ENCODE results near the gene SHISA3.

Gene SHISA3

GRCh38 chr4:42391981-42392380, 5.3 kb upstream of the SHISA3 start:
- DNase-seq (ENCODE audit: low read depth in 3 of 3) = no peak

GRCh38 chr4:42392436-42392835, 4.9 kb upstream of the SHISA3 start:
- DNase-seq (ENCODE audit: low read depth in 3 of 3) = no peak

GRCh38 chr4:42395595-42395994, 1.7 kb upstream of the SHISA3 start:
- no peak for DNase-seq (ENCODE audit: low read depth in 3 of 3)

GRCh38 chr4:42396361-42396751, 932 bp upstream of the SHISA3 start:
- DNase-seq (ENCODE audit: low read depth in 3 of 3) = no peak

- DNase-seq (ENCODE audit: low read depth in 3 of 3) = no peak
Measured at GRCh38 chr4:42397635-42398170, 415 bp downstream of the SHISA3 start.

- no peak for DNase-seq (ENCODE audit: low read depth in 3 of 3)
Measured at GRCh38 chr4:42398171-42398870, 1.0 kb downstream of the SHISA3 start.

- no peak for DNase-seq (ENCODE audit: low read depth in 3 of 3)
Measured at GRCh38 chr4:42398871-42399331, 1.6 kb downstream of the SHISA3 start.

GRCh38 chr4:42399393-42399792, 2.1 kb downstream of the SHISA3 start:
- no peak for DNase-seq (ENCODE audit: low read depth in 3 of 3)

GRCh38 chr4:42401171-42401570, 3.9 kb downstream of the SHISA3 start:
- no peak for DNase-seq (ENCODE audit: low read depth in 3 of 3)

- DNase-seq (ENCODE audit: low read depth in 3 of 3) = no peak
Measured at GRCh38 chr4:42404001-42404400, 6.7 kb downstream of the SHISA3 start.

- DNase-seq (ENCODE audit: low read depth in 3 of 3) = no peak
Measured at GRCh38 chr4:42410446-42410845, 13.2 kb downstream of the SHISA3 start.

- DNase-seq (ENCODE audit: low read depth in 3 of 3) = no peak
Measured at GRCh38 chr4:42411803-42412202, 14.5 kb downstream of the SHISA3 start.

GRCh38 chr4:42412251-42412650, 15.0 kb downstream of the SHISA3 start:
- DNase-seq (ENCODE audit: low read depth in 3 of 3) = no peak

- no peak for DNase-seq (ENCODE audit: low read depth in 3 of 3)
Measured at GRCh38 chr4:42415281-42415680, 18.0 kb downstream of the SHISA3 start.

- DNase-seq (ENCODE audit: low read depth in 3 of 3) = no peak
Measured at GRCh38 chr4:42416017-42416416, 18.7 kb downstream of the SHISA3 start.

- no peak for DNase-seq (ENCODE audit: low read depth in 3 of 3)
Measured at GRCh38 chr4:42417550-42417949, 20.3 kb downstream of the SHISA3 start.

GRCh38 chr4:42420140-42420539, 22.9 kb downstream of the SHISA3 start:
- no peak for DNase-seq (ENCODE audit: low read depth in 3 of 3)

GRCh38 chr4:42425146-42426065, 28.1 kb downstream of the SHISA3 start:
- DNase-seq (ENCODE audit: low read depth in 3 of 3) = no peak

GRCh38 chr4:42428036-42428435, 30.7 kb downstream of the SHISA3 start:
- DNase-seq (ENCODE audit: low read depth in 3 of 3) = no peak

- no peak for DNase-seq (ENCODE audit: low read depth in 3 of 3)
Measured at GRCh38 chr4:42436928-42437565, 39.8 kb downstream of the SHISA3 start.

- no peak for DNase-seq (ENCODE audit: low read depth in 3 of 3)
Measured at GRCh38 chr4:42440083-42440482, 42.8 kb downstream of the SHISA3 start.

GRCh38 chr4:42442601-42443000, 45.3 kb downstream of the SHISA3 start:
- DNase-seq (ENCODE audit: low read depth in 3 of 3) = no peak
